GM12864 (cell line): ENCODE results near the gene XAGE1B.
"Not testable (repeated sequence)": the region's sequence is repeated elsewhere in the genome, so short reads cannot be mapped to it uniquely, and the experiment has no call there.

Experiments
- DNase-seq: peaks from one replicate; pipeline ENCODE4 v3.0.0-alpha.2; 2011; ENCODE audit warnings: low read depth
- H3K4me3 ChIP-seq: 2 replicates; pipeline ENCODE4 v1.5.1; 2011; ENCODE audit warnings: mild to moderate bottlenecking, low read depth, low read length, control low read depth
- CTCF ChIP-seq: IDR thresholded peaks from 2 replicates; pipeline ENCODE4 v1.5.1; 2011; ENCODE audit warnings: low read depth, mild to moderate bottlenecking, moderate library complexity, low read length, control low read depth, inconsistent platforms; ENCODE audit errors: missing control alignments

Gene XAGE1B

GRCh38 chrX:52509916-52510315 lies 6.9 kb downstream of the XAGE1B start:
- DNase-seq = no peak
- no peak overlapping the region for H3K4me3 ChIP-seq
- no peak for TF ChIP-seq CTCF

GRCh38 chrX:52507331-52507730 lies 9.5 kb downstream of the XAGE1B start:
- no peak overlapping the region for H3K4me3 ChIP-seq
- no peak for TF ChIP-seq CTCF
- DNase-seq = no peak

GRCh38 chrX:52504551-52504950 lies 12.3 kb downstream of the XAGE1B start:
- DNase-seq = no peak
- H3K4me3 ChIP-seq = no peak overlapping the region
- no peak for TF ChIP-seq CTCF

GRCh38 chrX:52501362-52501761 lies 15.5 kb downstream of the XAGE1B start:
- not testable (repeated sequence) for DNase-seq, H3K4me3 ChIP-seq

GRCh38 chrX:52496419-52496772 lies 20.5 kb downstream of the XAGE1B start:
- H3K4me3 ChIP-seq, DNase-seq: not testable (repeated sequence)

GRCh38 chrX:52495545-52496418 lies 21.1 kb downstream of the XAGE1B start, which contains the start of gene XAGE1A:
Gene XAGE1A (plus strand): TSS chrX:52495808. CDS start chrX:52497362, 1,554 bp downstream.
- DNase-seq = not testable (repeated sequence)

GRCh38 chrX:52471301-52471700 lies 45.6 kb downstream of the XAGE1B start:
- not testable (repeated sequence) for H3K4me3 ChIP-seq, DNase-seq

More at GRCh38 chrX:52495545-52496418, 21.1 kb downstream of the XAGE1B start, which contains the start of gene XAGE1A:
- not testable (repeated sequence) for H3K4me3 ChIP-seq
